Keratinocyte (primary cell): ENCODE measurements around the gene VAV2. TPM values are rescaled to one million over a fixed set of nuclear protein-coding genes. Genes with fewer than 3 reads are reported as not detected.

ENCODE experiments used
- DNase-seq: peaks from one replicate; pipeline ENCODE4 v3.0.0-alpha.2; 2011; ENCODE audit warnings: low read depth, missing footprints, low spot score
- FAIRE-seq: peaks from 2 replicates; lab custom pipeline; 2011; peaks lifted over from hg19 to GRCh38; lab: Jason Lieb, UNC
- H2AFZ ChIP-seq: 2 replicates; pipeline ENCODE4 v1.6.0; 2012; ENCODE audit warnings: low read length, control low read depth, inconsistent platforms; ENCODE audit not compliant: control insufficient read depth
- H3K27ac ChIP-seq: 2 replicates; pipeline ENCODE4 v1.5.1; 2011; ENCODE audit warnings: low read length; ENCODE audit not compliant: control insufficient read depth, insufficient read depth
- H3K27me3 ChIP-seq: 3 replicates; pipeline ENCODE4 v1.6.0; 2011; ENCODE audit warnings: low read length; ENCODE audit not compliant: control insufficient read depth, insufficient read depth; ENCODE audit errors: extremely low read depth
- H3K36me3 ChIP-seq, 2 experiments: 2 replicates in 1 of 2; 3 replicates in 1 of 2; pipeline ENCODE4 v1.5.1; 2011; ENCODE audit warnings: low read length in 2 of 2, mild to moderate bottlenecking in 1 of 2; ENCODE audit not compliant: control insufficient read depth in 2 of 2, insufficient read depth in 2 of 2; ENCODE audit errors: extremely low read depth in 1 of 2
- H3K4me1 ChIP-seq: 3 replicates; pipeline ENCODE4 v1.5.1; 2011; ENCODE audit warnings: low read length; ENCODE audit not compliant: control insufficient read depth, insufficient read depth; ENCODE audit errors: extremely low read depth
- H3K4me2 ChIP-seq: 3 replicates; pipeline ENCODE4 v1.6.0; 2011; ENCODE audit warnings: low read depth, low read length; ENCODE audit not compliant: control insufficient read depth, insufficient read depth; ENCODE audit errors: extremely low read depth
- H3K4me3 ChIP-seq, 3 experiments: fragments of 200-600 bp in 1 of 3; sonication (generic) in 1 of 3; 2 replicates in 2 of 3; 3 replicates in 1 of 3; pipeline ENCODE4 v1.5.1; 2011 to 2016; ENCODE audit warnings: low read length in 3 of 3, mild to moderate bottlenecking in 3 of 3, control low read depth in 2 of 3, inconsistent platforms in 1 of 3, low read depth in 1 of 3, mixed read lengths in 1 of 3, mixed run types in 1 of 3, moderate library complexity in 1 of 3; ENCODE audit not compliant: control insufficient read depth in 2 of 3, insufficient read depth in 2 of 3; ENCODE audit errors: extremely low read depth in 1 of 3
- H3K79me2 ChIP-seq: 2 replicates; pipeline ENCODE4 v1.6.0; 2012; ENCODE audit warnings: low read length; ENCODE audit not compliant: control insufficient read depth, insufficient read depth
- H3K9ac ChIP-seq: 3 replicates; pipeline ENCODE4 v1.6.0; 2011; ENCODE audit warnings: low read length; ENCODE audit not compliant: control insufficient read depth, insufficient read depth; ENCODE audit errors: extremely low read depth
- H3K9me1 ChIP-seq: 3 replicates; pipeline ENCODE4 v1.6.0; 2011; ENCODE audit warnings: low read length; ENCODE audit not compliant: control insufficient read depth, insufficient read depth; ENCODE audit errors: extremely low read depth
- H3K9me3 ChIP-seq: 2 replicates; pipeline ENCODE4 v1.5.1; 2012; ENCODE audit warnings: low read depth, low read length; ENCODE audit not compliant: control insufficient read depth
- H4K20me1 ChIP-seq: 3 replicates; pipeline ENCODE4 v1.6.0; 2011; ENCODE audit warnings: low read length; ENCODE audit not compliant: control insufficient read depth, insufficient read depth; ENCODE audit errors: extremely low read depth
- CTCF ChIP-seq, 3 experiments: IDR thresholded peaks in 1 of 3; conservative IDR thresholded peaks in 1 of 3; optimal IDR thresholded peaks in 1 of 3; 2 replicates in 2 of 3; 3 replicates in 1 of 3; pipeline versions ENCODE3 to v1.5.1; 2011; ENCODE audit warnings: low read length in 3 of 3, mild to moderate bottlenecking in 3 of 3, moderate library complexity in 2 of 3, control low read depth in 1 of 3, inconsistent platforms in 1 of 3; ENCODE audit not compliant: insufficient read depth in 2 of 3; ENCODE audit errors: extremely low read depth in 1 of 3
- EZH2 ChIP-seq: IDR thresholded peaks from one replicate; pipeline ENCODE4 v1.6.1; 2012; ENCODE audit warnings: inconsistent platforms, mild to moderate bottlenecking, low read length, moderate library complexity
- dilution Hi-C: fragments of 300-500 bp; cut with MboI; formaldehyde crosslinking; loops from one replicate; pipeline ENCODE4 v1.7.0; 2020; ENCODE audit warnings: low sequenced_read_pairs; ENCODE audit not compliant: extremely low pct_ligation_motif_present
- polyA plus RNA-seq, 5 experiments: library from polyadenylated mRNA; depleted of rRNA in 3 of 5; stranded (reverse) in 3 of 5; stranded (forward) in 1 of 5; unstranded in 1 of 5; fragments of >200 nt; gene quantifications; 1 replicate in 1 of 5; 2 replicates in 3 of 5; 3 replicates in 1 of 5; pipeline versions ENCODE4 v1.2.1 to v1.2.3, GENCODE V29; 2011 to 2012; ENCODE audit warnings: missing spikeins in 2 of 5, low read depth in 1 of 5, low replicate concordance in 1 of 5

Gene VAV2
- polyA plus RNA-seq, 1 donor (not counting 4 experiments of a cell fraction or from before 2014, with no cell fraction given), result 16.4 TPM

GRCh38 chr9:133828338-133828997 is 163.7 kb downstream of the VAV2 start:
- Histone ChIP-seq H4K20me1 (no peaks in the 10 kb centered on the region), H3K79me2 (peaks cover 6% of the 10 kb centered on the region), H3K9ac (no peak overlapping the region), H3K27me3 (no peaks in the 10 kb centered on the region), H3K9me3 (no peaks in the 10 kb centered on the region), H3K9me1 (no peaks in the 10 kb centered on the region), H3K4me2 (no peak overlapping the region), H2AFZ (no peak overlapping the region), H3K27ac (no peak overlapping the region), H3K4me1 (no peaks in the 10 kb centered on the region), H3K36me3 (peaks cover 9 to 17% of the 10 kb centered on the region in 2 experiments), H3K4me3 (no peak overlapping the region)
- no peak for DNase-seq
- dilution Hi-C loops, result no loop called here
- TF ChIP-seq CTCF (optimal IDR thresholded peaks at IDR 0.05 in 1 of 3, IDR thresholded peaks at IDR 0.05 in 1 of 3, conservative IDR thresholded peaks at IDR 0.05 in 1 of 3; ENCODE audit: extremely low read depth in 1 of 3, insufficient read depth in 2 of 3, low read length in 3 of 3), result no peak
- no peak for TF ChIP-seq EZH2
- FAIRE-seq, result no peak

GRCh38 chr9:133826289-133827085 is 165.6 kb downstream of the VAV2 start:
- H3K9me3 ChIP-seq, result no peaks in the 10 kb centered on the region
- DNase-seq, result no peak
- dilution Hi-C loops, result no loop called here
- H3K4me2 ChIP-seq, result no peak overlapping the region
- H3K79me2 ChIP-seq, result peaks cover 6% of the 10 kb centered on the region
- TF ChIP-seq CTCF (optimal IDR thresholded peaks at IDR 0.05 in 1 of 3, IDR thresholded peaks at IDR 0.05 in 1 of 3, conservative IDR thresholded peaks at IDR 0.05 in 1 of 3; ENCODE audit: extremely low read depth in 1 of 3, insufficient read depth in 2 of 3, low read length in 3 of 3) (no peak), EZH2 (no peak)
- H3K4me3 ChIP-seq, result no peak overlapping the region
- H2AFZ ChIP-seq, result no peak overlapping the region
- H3K4me1 ChIP-seq, result no peaks in the 10 kb centered on the region
- FAIRE-seq, result no peak
- no peaks in the 10 kb centered on the region for H3K9me1 ChIP-seq
- no peaks in the 10 kb centered on the region for H3K27me3 ChIP-seq
- no peak overlapping the region for H3K27ac ChIP-seq
- H4K20me1 ChIP-seq, result no peaks in the 10 kb centered on the region
- H3K9ac ChIP-seq, result no peak overlapping the region
- peaks cover 9 to 10% of the 10 kb centered on the region in 2 experiments for H3K36me3 ChIP-seq
